Effector CD4-positive, alpha-beta T cell (primary cell): ENCODE data around the gene ARTN.
A peak's percentile ranks its signal among the peaks of the same experiment; 100 is the strongest.

Experiments
- DNase-seq: peaks from one replicate; pipeline ENCODE4 v3.0.0-alpha.2; 2020

The ARTN gene

DNA sequence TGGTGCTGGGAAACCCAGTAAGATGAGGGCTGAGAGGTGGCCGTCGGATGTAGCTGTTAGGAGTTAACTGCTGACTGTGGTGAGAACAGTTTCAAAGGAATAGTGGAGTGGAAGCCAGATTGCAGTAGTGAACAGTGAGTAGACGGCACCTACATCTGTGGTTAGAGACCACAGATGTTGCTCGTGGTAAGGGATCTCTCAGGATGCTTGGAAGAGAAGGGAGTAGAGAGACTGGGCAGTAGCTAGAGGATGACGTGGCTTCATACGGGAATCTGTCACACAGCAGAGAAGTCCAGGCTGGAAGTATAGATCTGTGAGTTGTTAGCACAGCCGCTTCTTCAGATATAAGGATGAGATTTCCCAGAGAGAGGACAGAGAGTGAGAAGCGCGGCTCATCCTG lies 7.8 kb upstream of the ARTN start:
- no peak for DNase-seq

DNA sequence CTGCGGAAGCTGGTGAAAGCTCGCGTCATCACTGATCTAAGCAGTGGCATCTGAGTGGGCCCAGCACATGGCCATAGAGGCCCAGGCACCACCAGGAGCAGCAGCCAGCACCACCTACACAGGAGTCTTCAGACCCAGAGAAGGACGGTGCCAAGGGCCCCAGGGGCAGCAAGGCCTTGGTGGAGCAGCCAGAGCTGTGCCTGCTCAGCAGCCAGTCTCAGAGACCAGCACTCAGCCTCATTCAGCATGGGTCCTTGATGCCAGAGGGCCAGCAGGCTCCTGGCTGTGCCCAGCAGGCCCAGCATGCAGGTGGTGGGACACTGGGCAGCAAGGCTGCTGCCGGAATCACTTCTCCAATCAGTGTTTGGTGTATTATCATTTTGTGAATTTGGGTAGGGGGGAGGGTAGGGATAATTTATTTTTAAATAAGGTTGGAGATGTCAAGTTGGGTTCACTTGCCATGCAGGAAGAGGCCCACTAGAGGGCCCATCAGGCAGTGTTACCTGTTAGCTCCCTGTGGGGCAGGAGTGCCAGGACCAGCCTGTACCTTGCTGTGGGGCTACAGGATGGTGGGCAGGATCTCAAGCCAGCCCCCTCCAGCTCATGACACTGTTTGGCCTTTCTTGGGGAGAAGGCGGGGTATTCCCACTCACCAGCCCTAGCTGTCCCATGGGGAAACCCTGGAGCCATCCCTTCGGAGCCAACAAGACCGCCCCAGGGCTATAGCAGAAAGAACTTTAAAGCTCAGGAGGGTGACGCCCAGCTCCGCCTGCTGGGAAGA lies 3.2 kb upstream of the ARTN start:
- DNase-seq, result no peak

DNA sequence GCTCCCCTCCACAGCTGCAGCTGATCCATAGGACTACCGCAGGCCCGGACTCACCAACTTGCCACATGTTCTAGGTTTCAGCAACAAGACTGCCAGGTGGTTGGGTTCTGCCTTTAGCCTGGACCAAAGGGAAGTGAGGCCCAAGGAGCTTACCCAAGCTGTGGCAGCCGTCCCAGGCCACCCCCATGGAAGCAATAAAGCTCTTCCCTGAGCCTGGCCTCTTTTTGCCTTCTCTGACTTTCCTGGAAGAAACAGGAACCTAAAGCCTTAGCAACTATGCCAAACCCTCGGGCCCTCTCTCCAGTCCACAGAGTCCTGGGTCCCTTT lies 2.7 kb upstream of the ARTN start:
- DNase-seq, result no peak

DNA sequence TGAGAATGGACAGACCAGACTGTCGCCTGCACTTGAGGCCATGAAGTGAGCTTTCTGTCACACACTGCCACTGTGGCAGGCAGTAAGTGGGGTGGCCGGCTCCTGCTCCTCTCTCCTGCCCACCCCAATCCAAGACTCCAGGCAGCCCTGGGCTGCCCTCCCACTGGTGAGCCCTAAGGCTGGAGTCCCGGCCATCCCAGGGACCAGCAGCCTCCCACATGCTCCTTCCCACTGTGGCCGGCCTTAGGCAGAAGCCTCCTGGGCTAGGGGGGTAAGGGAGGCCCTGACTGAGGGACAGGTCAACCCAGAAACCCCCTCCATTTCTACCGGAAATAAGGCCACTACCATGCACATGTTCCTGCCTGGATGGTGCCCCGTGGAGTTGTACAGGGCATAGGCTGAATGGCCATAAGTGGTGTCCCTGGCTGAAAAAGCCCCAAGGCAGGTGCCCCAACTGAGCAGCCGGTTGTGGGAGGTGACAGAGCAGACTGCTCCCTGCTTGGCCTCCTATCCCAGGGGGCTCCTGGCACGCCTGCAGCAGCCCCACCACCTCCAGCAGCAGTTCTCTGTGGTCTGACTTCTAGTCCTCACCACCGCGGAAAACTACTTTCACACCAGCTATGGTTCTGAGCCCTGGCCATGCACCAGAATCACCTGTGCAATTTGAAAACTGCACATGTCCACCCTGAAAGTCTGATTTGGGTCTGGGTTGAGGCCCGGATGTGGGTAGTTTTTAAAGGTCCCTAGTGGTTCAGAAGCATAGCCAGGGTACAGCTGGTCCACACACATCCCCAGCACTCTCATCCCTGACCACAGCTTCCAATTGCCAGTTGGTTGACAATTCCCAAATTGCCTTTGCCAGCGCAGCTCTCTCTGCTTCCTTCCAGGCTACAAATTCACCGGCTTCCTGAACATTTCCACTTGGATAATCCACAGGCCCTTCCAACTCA lies 1.6 kb upstream of the ARTN start:
- no peak for DNase-seq

DNA sequence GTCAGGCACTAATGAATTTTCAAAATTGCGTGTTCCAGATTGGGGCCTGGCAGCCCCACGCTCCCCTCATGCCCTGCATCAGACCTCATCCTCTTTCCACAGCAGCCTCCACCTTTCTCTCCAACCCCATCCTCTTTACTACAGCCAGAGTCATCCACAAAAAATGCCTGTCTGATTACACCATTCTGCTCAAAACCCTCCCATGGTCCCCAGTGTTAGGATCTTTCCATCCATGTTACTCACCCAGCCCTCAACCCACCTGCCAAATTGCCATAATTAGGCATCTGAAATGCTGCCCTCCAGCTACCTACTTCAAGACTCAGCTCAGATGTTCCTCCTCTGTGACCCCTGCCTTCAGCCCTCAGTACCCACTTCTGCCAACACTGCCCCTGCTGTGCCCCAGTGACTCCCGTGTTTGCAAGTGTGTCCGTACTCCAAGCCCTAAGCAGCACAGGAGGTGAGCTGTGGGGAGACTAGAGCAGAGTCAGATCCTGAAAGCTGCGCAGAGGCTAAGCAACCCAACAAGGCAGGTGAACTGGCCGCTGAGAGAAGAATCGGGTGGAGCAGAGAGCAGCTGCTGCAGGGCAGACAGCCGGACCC lies 715 bp upstream of the ARTN start:
- DNase-seq, result no peak

DNA sequence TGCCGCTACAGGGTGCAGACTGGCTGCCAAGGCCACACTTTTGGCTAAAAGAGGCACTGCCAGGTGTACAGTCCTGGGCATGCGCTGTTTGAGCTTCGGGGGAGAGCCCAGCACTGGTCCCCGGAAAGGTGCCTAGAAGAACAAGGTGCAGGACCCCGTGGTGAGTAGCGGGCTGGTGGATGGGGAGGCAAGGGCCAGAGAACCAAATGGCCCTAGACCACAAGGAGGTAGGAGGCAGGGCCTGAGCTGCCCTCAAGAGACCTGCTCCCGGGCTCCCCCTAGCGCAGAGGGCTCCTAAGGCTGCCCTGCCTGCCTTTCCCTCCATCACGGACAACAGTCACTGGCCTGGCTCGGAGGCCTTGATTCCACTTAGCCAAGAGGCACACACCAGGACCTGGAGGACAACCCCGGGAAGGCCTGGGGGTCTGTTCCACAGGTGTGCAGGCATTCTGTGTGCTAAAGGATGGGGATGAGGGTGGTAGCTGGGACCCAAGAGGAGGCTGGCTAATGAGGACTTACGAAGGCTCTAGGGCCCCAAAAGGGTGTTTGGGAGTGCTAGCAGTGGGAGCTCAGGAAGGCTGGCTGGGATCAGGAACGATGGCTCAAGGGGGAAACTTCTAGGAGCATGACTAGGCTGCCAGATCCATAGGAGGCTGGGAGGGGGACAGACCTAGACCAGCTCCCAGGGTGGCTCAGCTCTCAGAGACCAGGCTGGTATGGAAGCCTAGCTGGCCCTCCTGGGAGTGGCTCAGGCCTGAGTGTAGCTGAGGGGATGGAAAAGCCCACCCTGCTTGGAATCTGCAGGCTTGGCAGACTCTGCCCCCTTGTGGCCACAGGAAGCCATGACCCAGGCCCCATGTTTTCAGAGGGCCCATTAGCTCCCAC lies 742 bp downstream of the ARTN start:
- peak; percentile 35 for DNase-seq

DNA sequence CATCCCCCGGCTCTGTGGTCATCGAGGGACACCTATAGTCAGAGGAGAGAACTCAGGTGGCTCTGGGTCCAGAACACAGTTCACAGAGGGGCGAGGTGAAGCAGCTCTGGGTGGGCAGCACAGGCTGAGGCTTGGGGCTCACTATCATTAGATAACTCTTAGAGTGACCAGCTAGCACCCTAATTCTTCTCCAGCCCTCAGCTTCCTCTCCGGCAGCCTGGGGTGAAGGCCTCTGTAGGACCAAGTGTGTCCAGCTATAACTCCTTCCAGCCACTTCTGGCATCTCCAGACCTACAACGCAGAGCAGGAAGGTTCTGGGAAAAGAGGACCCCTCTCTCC lies 1.4 kb downstream of the ARTN start:
- no peak for DNase-seq

DNA sequence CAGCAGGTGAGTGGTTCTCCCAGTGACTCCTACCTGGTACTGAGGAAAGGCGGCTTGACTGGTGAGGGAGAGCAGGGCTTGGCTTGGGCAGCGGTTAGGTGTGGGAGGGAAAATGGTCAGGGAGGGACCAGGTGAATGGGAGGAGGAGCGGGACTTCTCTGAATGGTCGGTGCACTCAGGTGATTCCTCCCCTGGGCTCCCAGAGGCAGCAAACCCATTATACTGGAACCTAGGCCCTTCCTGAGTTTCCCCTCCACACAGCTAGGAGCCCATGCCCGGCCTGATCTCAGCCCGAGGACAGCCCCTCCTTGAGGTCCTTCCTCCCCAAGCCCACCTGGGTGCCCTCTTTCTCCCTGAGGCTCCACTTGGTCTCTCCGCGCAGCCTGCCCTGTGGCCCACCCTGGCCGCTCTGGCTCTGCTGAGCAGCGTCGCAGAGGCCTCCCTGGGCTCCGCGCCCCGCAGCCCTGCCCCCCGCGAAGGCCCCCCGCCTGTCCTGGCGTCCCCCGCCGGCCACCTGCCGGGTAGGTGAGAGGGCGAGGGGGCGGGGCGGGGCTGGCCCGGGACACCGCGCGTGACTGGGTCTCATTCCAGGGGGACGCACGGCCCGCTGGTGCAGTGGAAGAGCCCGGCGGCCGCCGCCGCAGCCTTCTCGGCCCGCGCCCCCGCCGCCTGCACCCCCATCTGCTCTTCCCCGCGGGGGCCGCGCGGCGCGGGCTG lies 2.3 kb downstream of the ARTN start:
- no peak for DNase-seq

DNA sequence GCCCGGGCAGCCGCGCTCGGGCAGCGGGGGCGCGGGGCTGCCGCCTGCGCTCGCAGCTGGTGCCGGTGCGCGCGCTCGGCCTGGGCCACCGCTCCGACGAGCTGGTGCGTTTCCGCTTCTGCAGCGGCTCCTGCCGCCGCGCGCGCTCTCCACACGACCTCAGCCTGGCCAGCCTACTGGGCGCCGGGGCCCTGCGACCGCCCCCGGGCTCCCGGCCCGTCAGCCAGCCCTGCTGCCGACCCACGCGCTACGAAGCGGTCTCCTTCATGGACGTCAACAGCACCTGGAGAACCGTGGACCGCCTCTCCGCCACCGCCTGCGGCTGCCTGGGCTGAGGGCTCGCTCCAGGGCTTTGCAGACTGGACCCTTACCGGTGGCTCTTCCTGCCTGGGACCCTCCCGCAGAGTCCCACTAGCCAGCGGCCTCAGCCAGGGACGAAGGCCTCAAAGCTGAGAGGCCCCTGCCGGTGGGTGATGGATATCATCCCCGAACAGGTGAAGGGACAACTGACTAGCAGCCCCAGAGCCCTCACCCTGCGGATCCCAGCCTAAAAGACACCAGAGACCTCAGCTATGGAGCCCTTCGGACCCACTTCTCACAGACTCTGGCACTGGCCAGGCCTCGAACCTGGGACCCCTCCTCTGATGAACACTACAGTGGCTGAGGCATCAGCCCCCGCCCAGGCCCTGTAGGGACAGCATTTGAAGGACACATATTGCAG lies 3.0 kb downstream of the ARTN start:
- no peak for DNase-seq

DNA sequence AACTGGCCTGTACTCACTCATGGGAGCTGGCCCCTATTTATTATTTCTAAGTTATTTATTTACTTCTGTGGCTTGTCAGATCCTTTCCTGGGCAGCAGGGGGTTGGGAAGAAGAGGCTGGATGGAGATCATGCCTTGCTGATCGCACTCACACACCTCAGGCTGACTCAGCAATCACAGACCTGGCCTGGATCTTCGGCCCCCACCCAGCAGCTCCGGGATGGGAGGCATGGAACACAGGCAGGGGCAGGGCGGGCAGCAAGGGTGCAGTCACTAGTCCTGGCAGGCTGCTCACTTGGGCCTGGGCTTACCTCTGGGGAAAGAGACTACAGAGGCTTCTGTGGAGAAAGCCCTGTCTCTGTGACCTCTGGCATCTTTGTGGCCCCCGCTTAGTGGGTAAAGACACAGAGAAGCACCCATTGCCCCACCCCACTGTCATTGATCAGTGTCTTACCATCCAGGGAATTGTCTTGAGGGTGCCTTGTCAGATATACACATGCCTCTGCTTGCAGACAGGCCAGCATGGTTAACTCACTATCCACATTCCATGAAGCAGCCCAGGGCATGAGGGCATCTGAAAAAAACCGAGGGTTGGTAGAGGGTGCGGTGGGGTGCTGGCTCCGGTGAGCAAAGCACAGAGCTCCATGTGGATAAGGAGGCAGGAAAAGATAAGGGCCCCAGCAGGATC lies 3.7 kb downstream of the ARTN start:
- no peak for DNase-seq

DNA sequence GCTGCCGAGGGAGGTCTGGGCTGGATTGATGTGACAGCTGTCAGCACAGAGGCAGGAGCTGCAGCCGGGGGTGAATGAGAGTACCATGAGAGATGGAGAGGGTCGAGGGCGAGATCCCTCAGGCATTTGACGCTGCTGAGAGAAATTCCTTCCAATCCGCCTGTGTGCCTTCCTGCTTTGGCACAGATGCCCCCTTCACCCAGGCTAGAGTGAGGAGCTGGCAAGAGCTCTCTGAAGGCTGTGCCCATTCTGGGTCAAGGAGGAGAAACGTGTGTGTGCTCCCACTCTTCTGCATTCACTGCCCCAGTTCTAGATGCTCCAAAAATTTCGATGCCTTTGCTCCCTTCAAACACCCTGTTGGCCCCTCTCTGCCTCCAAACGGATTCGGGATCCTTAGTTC lies 4.8 kb downstream of the ARTN start:
- no peak for DNase-seq

DNA sequence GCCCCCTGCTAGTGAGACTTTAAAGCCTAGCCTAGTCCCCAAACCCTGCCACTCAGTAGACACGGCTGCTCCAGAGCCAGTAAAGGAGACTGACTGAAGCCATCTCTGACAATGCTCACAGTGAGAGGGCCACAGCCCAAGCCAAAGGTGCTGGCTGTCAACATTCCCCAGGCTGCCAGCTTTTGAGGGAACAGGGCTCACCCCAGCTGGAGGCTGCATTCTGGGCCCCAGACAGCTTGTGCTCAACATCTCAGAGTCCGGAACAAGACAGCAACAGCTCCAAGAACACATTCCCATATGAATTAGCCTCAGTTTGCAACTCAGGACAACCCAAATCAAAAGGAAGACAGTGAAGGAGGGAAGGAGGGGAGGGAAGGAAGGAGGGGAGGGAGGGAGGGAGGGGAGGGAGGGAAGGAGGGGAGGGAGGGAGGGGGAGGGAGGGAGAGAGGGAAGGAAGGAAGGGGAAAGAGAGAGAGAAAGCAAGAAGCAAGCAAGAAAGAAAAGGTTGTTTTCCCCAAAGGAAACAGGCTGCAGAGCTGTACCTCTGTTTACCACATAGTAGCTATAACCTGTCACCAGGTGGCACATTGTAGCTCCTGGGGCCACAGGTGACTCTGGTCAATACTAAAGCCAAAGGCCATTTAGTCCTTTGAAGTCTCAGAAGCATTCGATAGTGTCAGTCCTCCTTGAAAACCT lies 5.4 kb downstream of the ARTN start:
- DNase-seq, result no peak

DNA sequence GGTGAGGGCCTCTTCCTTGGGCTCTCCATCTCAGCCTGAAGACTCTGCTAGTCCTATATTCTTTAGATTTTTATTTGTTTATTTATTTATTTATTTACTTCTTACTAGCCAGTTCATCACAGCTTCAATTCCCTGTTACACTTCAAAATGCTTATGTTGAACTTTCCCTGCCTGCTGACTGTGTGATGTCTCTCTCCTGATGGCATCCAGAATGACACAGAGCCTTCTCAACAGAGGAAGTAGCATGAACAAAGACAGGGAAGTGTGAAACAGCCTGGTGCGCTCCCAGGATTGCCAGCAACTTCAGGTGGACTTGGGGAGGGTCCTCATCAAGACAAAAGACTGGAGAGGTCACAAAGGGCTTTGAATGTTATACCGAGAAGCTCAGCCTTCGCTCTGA lies 8.8 kb downstream of the ARTN start:
- no peak for DNase-seq

DNA sequence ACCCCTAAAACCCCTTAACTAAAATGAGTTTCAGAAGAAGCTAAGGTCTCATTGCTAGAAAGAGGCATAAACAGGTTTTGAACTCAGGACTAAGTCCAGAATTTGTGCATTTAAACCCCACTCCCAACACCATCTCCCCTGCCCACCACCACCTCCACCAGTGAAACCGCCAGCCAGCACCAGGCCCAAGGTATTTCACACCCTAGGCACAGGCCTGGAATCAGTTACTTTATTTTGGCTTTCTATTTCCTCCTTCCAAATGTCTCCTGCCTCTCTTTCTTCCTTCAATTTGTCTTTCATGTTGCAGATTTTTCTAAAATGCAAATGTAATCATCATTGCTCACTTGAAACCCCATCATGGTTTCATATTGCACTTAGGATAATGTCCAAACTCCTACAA lies 11.3 kb downstream of the ARTN start:
- DNase-seq, result no peak

DNA sequence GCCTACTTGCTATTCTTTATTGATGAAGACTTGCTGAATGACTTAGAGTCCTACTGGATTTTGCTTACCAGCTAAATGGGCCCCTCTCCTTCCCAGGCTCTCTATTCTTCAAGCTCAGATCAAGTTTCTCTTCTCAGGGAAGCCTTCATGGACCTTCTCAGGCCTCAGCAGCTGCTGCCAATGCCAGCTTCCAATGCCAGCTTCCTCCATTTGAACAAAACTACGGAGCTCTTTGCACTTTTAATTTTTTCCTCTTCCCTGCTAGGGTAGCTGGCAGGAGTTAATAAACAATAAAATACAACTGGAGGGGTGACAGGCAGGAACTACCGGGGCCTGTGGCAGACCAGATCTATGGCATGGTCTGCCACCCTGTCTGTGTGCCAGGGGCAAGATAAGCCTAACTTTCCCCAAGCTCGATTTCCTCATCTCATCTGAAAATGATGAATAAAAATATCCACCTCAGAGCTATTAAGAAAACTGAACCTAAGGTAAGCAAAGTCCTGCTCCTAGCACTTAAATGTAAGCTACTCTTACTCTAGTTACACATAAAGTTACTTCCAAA lies 12.2 kb downstream of the ARTN start:
- no peak for DNase-seq

DNA sequence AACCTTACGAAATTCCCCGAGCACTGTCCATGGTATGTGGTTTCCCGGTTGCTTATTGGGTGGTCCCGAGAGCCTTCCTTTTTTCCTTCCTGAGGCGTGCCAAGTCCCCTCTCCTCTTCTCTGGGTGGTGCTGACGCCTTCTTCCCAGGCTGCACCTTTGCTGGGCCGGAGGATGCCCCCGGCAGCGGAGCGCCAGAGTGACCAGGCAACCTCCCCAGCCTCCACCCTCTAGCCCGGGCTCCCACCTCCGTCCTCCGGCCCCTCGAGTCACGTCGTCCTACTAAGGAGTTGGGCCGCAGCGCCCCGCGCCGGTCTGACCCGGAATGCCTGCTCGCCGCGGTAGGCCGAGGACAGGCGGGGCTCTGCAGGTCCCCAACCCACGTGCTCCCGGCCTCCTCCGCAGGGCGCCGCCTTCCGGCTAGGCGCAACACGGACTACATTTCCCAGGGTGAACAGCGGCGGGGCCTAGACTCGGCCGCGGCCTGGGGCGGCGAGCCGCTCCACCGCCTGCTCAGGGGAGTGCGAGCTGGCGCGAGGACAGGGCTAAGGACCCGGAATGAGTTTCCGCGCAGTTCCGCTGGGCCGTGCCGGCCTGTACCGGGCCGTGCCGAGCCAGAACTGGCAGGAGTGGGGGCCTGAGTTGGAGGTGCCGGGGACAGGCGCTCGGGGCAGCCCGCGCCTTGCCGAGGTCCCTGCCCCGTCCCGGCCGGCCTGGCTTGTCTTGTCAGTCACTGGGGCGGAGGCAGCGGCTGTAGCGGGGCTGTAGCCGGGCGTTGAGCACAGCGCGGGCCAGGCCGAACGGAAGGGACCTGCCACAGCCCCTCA lies 12.8 kb downstream of the ARTN start, which contains the start of gene IPO13:
Gene IPO13, plus strand, starts transcription at position 715 of the 825 bp plus-strand sequence. CDS start 651 bp downstream, outside the sequence.
- peak; percentile 90 for DNase-seq

DNA sequence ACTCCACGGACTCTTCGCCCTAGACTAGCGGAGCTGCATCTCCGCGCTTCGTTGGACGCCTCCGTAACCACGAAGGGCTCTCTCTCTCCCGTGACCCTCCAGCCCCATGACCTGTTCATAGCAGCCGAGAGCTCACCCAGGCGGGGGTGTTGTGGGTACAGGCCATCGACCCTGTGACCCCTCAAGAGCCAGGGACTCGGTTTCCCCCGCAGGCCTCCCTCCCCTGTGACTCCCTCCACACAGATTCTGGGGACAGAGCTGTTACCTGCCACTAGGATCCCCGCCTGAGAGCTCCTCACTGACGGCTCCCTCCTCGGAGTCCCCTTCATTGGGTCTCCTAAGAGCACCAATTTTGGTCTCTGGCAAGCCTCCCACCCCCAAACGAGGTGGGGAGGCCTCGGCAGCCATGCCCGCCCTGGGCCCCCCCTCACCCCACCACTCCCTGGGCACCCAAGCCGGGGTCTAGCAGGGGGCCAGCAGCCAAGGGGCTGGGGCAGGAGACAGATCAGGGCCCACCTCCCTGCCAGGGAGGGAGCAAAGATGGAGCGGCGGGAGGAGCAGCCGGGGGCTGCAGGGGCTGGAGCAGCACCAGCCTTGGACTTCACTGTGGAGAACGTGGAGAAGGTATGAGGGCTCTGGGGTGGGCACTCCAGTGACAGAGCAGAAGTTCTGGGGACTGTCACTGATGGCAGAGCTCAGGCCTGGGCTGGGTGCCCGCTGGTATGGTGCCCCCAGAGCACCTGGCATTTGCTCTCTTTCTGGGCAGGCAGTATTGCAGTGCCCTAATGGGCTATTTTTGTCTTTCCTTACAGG lies 13.7 kb downstream of the ARTN start:
- no peak for DNase-seq

DNA sequence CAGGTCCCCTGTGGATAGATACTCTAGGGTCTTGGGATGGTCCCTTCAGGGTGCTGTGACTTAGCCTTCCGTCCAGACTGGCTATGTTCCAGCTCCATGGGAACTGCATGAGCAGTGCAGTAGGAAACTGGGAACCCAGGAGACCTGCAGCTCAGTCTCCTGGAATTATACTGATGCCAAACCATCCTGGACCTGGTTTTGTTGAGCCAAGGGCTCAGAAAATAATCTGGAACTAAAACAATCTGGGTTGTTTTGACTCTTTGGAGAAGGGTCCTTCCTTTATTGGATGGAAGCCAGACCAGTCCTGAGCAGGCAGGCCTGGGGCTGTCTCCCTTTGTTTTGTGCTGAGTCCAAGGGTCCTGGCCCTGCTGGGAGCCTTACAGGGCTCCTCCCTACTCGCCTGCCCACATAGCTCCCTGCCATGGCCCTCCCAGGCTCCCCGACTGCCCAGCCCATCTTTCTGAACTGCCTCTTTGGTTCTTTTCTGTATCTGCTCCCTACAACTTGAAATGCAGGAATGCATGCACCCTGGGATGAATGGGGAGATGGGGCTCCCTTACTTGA lies 14.4 kb downstream of the ARTN start:
- no peak for DNase-seq
